ENCODE measurements around the gene UFSP1.
A peak's percentile ranks its signal among the peaks of the same experiment; 100 is the strongest.
"Not testable (repeated sequence)": the region's sequence is repeated elsewhere in the genome, so short reads cannot be mapped to it uniquely, and the experiment has no call there.

UFSP1 gene

DNA sequence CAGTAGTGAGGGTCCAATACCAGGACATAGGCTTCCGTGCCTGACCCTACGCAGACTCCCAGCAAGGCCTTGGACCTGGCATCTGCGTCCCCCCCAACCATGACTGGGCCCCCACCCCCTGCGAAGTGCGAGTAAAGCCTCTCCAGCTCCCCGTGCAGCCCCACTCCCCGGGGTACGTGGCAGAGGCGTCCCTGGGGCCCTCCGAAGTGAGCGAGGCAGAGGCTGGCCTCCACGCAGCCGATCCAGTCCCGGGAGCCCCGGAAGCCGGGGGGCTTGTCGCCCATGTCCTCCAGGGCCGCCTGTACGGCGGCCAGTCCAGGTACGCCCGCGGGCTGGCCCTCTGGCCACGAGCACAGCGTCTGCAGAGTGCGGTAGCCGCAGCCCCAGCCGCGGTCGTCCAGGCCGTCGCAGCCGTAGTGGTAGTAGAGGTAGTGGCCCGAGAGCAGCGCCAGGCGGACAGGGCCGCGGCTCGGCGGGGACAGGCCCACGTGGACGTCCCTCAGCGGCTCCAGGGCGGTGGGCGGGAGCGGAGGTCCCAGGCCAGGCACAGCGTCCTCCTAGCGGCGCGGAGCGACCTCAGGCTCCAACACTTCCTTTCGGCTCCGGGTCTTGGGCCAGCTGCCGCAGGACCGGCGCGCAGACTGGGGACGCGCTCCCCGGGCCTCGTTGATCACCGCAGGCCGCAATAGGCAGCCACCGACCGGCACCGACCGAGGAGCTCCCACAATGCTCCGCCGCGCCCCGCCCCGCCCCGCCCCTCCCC is at the start of gene UFSP1:
Gene UFSP1, minus strand, starts transcription at position 728 of the 763 bp plus-strand sequence. Its CDS starts 444 bp downstream, at position 284.
- FAIRE-seq = no peak

GRCh38 chr7:100936167-100936566 is 46.7 kb upstream of the UFSP1 start:
- not testable (repeated sequence) for FAIRE-seq

DNA sequence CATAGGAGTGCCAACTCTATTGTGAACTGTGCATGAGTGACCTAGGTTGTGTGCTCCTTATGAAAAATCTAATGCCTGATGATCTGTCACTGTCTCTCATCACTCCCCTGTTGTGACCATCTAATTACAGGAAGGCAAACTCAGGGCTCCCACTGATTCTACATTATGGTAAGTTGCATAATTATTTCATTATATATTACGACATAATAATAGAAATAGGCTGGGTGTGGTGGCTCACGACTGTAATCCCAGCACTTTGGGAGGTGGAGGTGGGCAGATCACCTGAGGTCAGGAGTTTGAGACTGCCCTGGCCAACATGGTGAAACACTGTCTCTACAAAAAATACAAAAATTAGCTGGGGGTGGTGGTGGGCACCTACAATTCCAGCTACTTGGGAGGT is 45.9 kb upstream of the UFSP1 start:
- FAIRE-seq = not testable (repeated sequence)

GRCh38 chr7:100933734-100934133 is 44.2 kb upstream of the UFSP1 start:
- FAIRE-seq = no peak

- FAIRE-seq = no peak
Observed at GRCh38 chr7:100929808-100930174, 40.3 kb upstream of the UFSP1 start.

GRCh38 chr7:100923616-100924015 is 34.1 kb upstream of the UFSP1 start:
- not testable (repeated sequence) for FAIRE-seq

- FAIRE-seq = no peak
Observed at GRCh38 chr7:100921039-100921438, 31.5 kb upstream of the UFSP1 start.

DNA sequence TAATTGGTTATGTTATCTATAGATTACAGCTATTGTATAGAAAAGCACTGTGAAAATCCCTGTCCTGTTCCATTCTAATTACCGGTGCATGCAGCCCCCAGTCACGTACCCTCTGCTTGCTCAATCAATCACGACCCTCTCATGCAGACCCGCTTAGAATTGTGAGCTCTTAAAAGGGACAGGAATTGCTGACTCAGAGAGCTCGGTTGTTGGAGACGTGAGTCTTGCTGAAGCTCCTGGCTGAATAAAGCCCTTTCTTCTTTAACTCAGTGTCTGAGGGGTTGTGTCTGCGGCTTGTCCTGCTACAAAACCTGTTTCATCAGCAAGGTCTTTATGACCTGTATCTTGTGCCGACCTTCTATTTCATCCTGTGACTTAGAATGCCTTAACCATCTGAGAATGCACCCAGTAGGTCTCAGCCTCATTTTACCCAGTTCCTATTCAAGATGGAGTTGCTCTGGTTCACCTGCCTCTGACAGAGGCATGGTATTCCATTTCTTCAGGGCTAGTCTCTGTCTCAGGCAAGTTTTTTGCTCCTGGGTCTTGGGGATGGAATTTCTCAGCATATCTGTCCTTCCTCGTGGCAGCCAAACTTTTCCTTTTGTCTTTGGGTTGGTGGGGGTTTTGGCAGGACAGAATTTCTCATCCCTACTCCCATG is 30.4 kb upstream of the UFSP1 start:
- not testable (repeated sequence) for FAIRE-seq

DNA sequence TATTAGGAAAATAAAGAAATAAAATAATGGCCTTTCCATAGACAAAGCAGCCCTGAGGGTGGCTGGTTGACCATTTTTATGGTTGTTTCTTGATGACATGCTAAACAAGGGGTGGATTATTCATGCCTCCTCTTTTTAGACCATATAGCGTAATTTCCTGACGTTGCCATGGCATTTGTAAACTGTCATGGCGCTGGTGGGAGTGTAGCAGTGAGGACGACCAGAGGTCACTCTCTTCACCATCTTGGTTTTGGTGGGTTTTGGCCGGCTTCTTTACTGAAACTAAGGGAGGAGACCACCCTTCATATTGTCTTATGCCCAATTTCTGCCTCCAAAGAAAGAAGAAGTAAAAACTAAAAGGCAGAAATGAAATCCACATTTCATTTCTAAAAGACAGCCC is 29.8 kb upstream of the UFSP1 start:
- FAIRE-seq = not testable (repeated sequence)

GRCh38 chr7:100914879-100915447 is 25.4 kb upstream of the UFSP1 start:
- FAIRE-seq = no peak

DNA sequence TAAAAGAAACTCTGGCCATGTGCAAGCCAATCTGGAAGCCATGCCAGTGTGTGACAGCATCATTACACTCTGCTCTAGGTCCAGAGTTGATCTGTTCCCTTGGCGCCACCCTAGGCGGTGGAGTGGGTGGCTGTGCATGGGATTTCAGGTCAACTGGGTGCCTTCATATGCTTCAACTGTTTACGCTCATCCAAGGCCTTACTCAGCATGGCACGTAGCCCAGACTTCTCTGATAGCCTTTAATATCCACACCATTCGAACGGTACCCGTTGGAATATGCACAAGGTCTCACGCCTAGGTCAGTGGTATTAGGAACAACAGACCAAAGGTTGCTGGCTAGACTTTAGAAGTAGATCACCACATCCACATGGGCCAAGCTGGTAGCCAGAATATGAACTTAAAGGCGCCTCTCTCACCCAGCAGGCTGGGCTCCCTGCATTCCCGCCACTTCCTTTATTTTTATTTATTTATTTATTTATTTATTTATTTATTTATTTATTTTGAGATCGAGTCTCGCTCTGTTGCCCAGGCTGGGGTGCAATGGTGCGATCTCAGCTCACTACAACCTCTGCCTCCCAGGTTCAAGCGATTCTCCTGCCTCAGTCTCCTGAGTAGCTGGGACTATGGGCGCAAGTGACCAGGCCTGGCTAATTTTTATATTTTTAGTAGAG is 24.8 kb upstream of the UFSP1 start:
- FAIRE-seq = no peak

DNA sequence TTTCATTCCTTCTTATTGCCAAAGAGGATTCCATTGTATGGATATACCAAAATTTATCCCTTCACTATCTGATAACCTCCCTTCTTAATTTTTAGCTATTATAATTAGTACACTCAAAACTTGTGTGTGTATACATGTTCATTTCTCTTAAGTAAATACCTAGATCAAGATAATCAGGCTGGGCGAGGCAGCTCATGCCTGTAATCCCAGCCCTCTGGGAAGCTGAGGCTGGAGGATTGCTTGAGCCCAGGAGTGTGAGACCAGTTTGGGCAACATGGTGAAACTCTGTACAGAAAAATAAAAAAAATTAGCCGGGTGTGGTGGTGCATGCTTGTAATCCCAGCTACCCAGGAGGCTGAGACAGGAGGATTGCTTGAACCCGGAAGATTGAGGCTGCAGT is 22.0 kb upstream of the UFSP1 start:
- no peak for FAIRE-seq

- FAIRE-seq = peak; percentile 28
Observed at GRCh38 chr7:100910443-100910842, 20.9 kb upstream of the UFSP1 start.

DNA sequence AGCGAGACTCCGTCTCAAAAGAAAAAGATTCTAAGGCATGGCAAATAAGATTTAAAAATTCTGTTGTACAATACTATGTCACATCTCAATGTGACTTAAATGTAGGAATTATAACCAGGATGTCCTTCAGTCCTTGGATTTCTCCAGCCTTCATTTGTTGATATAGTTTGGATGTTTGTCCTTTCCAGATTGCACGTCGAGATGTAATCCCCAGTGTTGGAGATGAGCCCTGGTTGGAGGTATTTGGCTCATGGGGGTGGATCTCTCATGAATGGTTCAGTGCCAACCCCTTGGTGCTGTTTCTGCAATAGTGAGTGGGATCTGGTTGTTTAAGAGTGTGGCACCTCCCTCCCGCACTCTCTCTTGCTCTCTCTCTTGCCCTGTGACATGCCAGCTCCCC is 19.0 kb upstream of the UFSP1 start:
- FAIRE-seq = no peak

GRCh38 chr7:100902638-100903037 is 13.1 kb upstream of the UFSP1 start:
- no peak for FAIRE-seq

DNA sequence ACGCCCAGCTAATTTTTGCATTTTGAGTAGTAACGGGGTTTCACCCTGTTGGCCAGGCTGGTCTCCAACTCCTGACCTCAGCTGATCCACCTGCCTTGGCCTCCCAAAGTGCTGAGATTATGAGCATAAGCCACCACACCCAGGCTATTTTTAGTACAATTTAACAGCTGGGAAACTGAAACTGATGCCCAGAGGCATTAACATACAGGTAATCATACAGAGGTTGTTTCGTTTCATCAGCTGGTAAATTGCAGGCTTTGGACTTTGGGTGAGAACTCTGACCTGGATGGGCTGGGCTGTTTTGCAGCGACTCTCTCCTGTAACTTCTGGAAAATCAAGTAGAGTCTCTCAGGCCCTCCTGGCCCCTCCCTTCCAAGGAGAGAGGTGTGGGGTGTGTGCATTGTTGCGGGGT is 12.4 kb upstream of the UFSP1 start:
- FAIRE-seq = no peak

- FAIRE-seq = no peak
Observed at GRCh38 chr7:100900978-100901377, 11.5 kb upstream of the UFSP1 start.

DNA sequence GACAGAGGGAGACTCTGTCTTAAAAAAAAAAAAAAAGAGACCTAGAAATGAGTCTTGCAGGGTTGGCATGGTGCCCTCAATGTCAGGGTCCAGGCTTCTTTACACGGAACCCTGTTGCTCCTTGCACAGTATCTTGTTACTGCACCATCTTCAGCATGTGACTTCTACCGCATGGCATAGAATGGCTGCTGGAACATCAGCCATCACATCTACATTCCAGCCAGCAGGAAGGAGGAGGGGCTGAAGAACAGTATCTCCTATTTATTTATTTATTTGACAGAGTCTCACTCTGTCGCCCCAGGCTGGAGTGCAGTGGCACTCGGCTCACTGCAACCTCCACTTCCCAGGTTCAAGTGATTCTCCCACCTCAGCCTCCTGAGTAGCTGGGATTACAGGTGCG is 9.9 kb upstream of the UFSP1 start:
- no peak for FAIRE-seq

- FAIRE-seq = no peak
Observed at GRCh38 chr7:100897772-100898454, 8.4 kb upstream of the UFSP1 start.

- FAIRE-seq = no peak
Observed at GRCh38 chr7:100896732-100897608, 7.5 kb upstream of the UFSP1 start.

GRCh38 chr7:100895956-100896731 is 6.6 kb upstream of the UFSP1 start:
- FAIRE-seq = no peak
